GM12878 (cell line): ENCODE measurements around the gene ANKRD11. TPM values are rescaled to one million over a fixed set of nuclear protein-coding genes. Genes with fewer than 3 reads are reported as not detected.

ENCODE experiments used
- ATAC-seq: fragments of 200-7000 bp; cut with Tn5 transposase; 3 replicates; pipeline ENCODE4 v1.9.1; 2020; ENCODE audit warnings: mild to moderate bottlenecking, moderate library complexity
- BruUV-seq: library from RNA; stranded (reverse); fragments of 400-500 nt; replicated peaks from 2 replicates; lab custom pipeline; 2021; lab: Mats Ljungman, UMichigan
- CTCF ChIA-PET: fragments of 300-600 bp; sonication (Branson Sonifier 250); formaldehyde crosslinking; extraction: SDS; loops from one replicate; lab custom pipeline; 2021; ENCODE audit warnings: inconsistent platforms; lab: Yijun Ruan, JAX
- POLR2A ChIA-PET: fragments of 350-600 bp; formaldehyde crosslinking; extraction: SDS; loops from one replicate; lab custom pipeline; 2021; ENCODE audit warnings: inconsistent platforms; lab: Charles Lee
- RAD21 ChIA-PET: fragments of 300-600 bp; sonication (Branson Sonifier 250); formaldehyde crosslinking; loops from one replicate; lab custom pipeline; 2023; ENCODE audit warnings: antibody characterized with exemption; ENCODE audit not compliant: unreplicated experiment; lab: Charles Lee
- SMC1A ChIA-PET: fragments of 300-600 bp; sonication (Branson Sonifier 250); formaldehyde crosslinking; loops from one replicate; lab custom pipeline; 2023; ENCODE audit not compliant: unreplicated experiment, uncharacterized antibody; lab: Charles Lee
- DNase-seq: peaks from one replicate; pipeline ENCODE4 v3.0.0-alpha.2; 2011; ENCODE audit warnings: low read depth, low spot score
- FAIRE-seq: peaks from 3 replicates; lab custom pipeline; 2011; peaks lifted over from hg19 to GRCh38; lab: Jason Lieb, UNC
- H2AFZ ChIP-seq: 2 replicates; pipeline ENCODE4 v1.6.0; 2011; ENCODE audit warnings: low read depth, low read length, control low read depth; ENCODE audit not compliant: control insufficient read depth
- H3K27ac ChIP-seq: 2 replicates; pipeline ENCODE4 v1.5.1; 2011; ENCODE audit warnings: control low read depth; ENCODE audit not compliant: control insufficient read depth, insufficient read depth
- H3K27me3 ChIP-seq, 2 experiments: replicated peaks in 1 of 2; 2 replicates each; pipeline versions ENCODE4 v1.6.0 to v1.6.1; 2011; ENCODE audit warnings: low read length in 1 of 2; ENCODE audit not compliant: control insufficient read depth in 2 of 2, insufficient read depth in 2 of 2
- H3K36me3 ChIP-seq, 2 experiments: 2 replicates each; pipeline ENCODE4 v1.5.1; 2011; ENCODE audit warnings: low read length in 1 of 2; ENCODE audit not compliant: control insufficient read depth in 2 of 2, insufficient read depth in 2 of 2
- H3K4me1 ChIP-seq: 2 replicates; pipeline ENCODE4 v1.6.1; 2011; ENCODE audit warnings: mild to moderate bottlenecking, low read length, moderate library complexity, mixed read lengths; ENCODE audit not compliant: control insufficient read depth, insufficient read depth
- H3K4me2 ChIP-seq: 2 replicates; pipeline ENCODE4 v1.6.0; 2011; ENCODE audit warnings: control low read depth; ENCODE audit not compliant: control insufficient read depth, insufficient read depth
- H3K4me3 ChIP-seq: fragments of 200-600 bp; sonication (generic); 2 replicates; pipeline ENCODE4 v1.5.1; 2016
- H3K79me2 ChIP-seq: 2 replicates; pipeline ENCODE4 v1.6.0; 2011; ENCODE audit warnings: low read length; ENCODE audit not compliant: control insufficient read depth, insufficient read depth
- H3K9ac ChIP-seq: 2 replicates; pipeline ENCODE4 v1.8.0; 2011; ENCODE audit warnings: low read length, control low read depth, mixed read lengths; ENCODE audit not compliant: control insufficient read depth, insufficient read depth
- H3K9me3 ChIP-seq: replicated peaks from 3 replicates; pipeline ENCODE4 v1.5.1; 2011; ENCODE audit warnings: mild to moderate bottlenecking, low read length; ENCODE audit not compliant: control insufficient read depth, insufficient read depth
- H4K20me1 ChIP-seq: 2 replicates; pipeline ENCODE4 v1.6.0; 2011; ENCODE audit not compliant: control insufficient read depth, insufficient read depth
- NFXL1 ChIP-seq: fragments of 450-650 bp; IDR thresholded peaks from 2 replicates; pipeline ENCODE4 v1.6.1; 2017; ENCODE audit warnings: antibody characterized with exemption, mild to moderate bottlenecking, borderline replicate concordance
- POLR2AphosphoS5 ChIP-seq: IDR thresholded peaks from 2 replicates; pipeline ENCODE4 v1.6.1; 2011; ENCODE audit warnings: mild to moderate bottlenecking, low read length, inconsistent platforms
- ZBED1 ChIP-seq: IDR thresholded peaks from 2 replicates; pipeline ENCODE4 v1.6.1; 2016; ENCODE audit warnings: borderline replicate concordance
- WGBS: methylation state at CpG from one replicate; pipeline ENCODE4 v1.1.6; 2016; ENCODE audit warnings: low lambda C conversion rate; ENCODE audit not compliant: insufficient replicate concordance, insufficient coverage; ENCODE audit errors: missing lambda C conversion rate; 5-methylcytosine and 5-hydroxymethylcytosine counted together
- in situ Hi-C: fragments of 300-500 bp; cut with MboI; formaldehyde crosslinking; loops from 9 replicates; pipeline ENCODE4 v1.14.3; 2018; ENCODE audit warnings: mixed read lengths
- intact Hi-C: fragments of 100-400 bp; cut with micrococcal nuclease; formaldehyde crosslinking; loops from one replicate; pipeline ENCODE4 v1.14.2; 2022; ENCODE audit not compliant: unreplicated experiment
- polyA plus RNA-seq, 11 experiments: library from polyadenylated mRNA; depleted of rRNA in 4 of 11; unstranded in 6 of 11; stranded (reverse) in 5 of 11; fragments of >200 nt; fragmentation: Nextera tagmentation in 4 of 11; fragmentation: Illumina TruSeq in 1 of 11; extraction: Ambion mirVana in 4 of 11; extraction: Trizol in 1 of 11; gene quantifications; 1 replicate in 1 of 11; 2 replicates in 10 of 11; pipeline versions ENCODE4 v1.2.1 to v1.2.3, GENCODE V29; 2011 to 2016; ENCODE audit warnings: inconsistent platforms in 2 of 11, missing spikeins in 2 of 11, low read depth in 1 of 11
- total RNA-seq, 4 experiments: library from RNA; depleted of rRNA in 3 of 4; stranded (reverse); fragments of >200 nt in 3 of 4; fragmentation: Illumina TruSeq in 1 of 4; extraction: Trizol in 1 of 4; gene quantifications; 2 replicates each; pipeline versions ENCODE4 v1.2.1 to v1.2.3, GENCODE V29; 2013 to 2021
- TF ChIP-seq, protein P1 (sequence below): fragments of 450-650 bp; formaldehyde crosslinking; IDR thresholded peaks from 2 replicates; pipeline ENCODE4 v1.4.0; 2022; ENCODE audit warnings: mild to moderate bottlenecking, moderate library complexity

Gene ANKRD11
- total and polyA plus RNA-seq, 10 of the 15 experiments (the other 5 are each of a cell fraction or from before 2014, with no cell fraction given), result 5.1 to 103 (median 27.4) TPM

DNA sequence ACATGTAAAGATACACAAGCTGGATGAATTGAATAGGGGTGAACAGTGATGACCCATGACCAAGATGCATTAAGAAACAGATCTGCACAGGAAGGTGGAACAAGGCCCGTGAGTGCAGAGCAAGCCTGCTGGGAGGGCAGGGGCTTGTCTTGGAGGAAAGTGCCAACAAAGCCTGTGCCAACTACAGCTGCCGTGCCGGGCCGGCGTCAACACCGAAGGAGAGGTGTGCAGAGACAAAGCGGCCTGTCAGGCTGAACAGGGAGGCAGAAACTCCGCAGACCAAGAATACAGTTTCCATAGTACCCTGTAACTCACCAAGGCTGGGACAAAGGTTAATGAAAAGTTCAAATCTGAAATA lies 46.7 kb downstream of the ANKRD11 start (continued):
- TF ChIP-seq, protein P1, sequence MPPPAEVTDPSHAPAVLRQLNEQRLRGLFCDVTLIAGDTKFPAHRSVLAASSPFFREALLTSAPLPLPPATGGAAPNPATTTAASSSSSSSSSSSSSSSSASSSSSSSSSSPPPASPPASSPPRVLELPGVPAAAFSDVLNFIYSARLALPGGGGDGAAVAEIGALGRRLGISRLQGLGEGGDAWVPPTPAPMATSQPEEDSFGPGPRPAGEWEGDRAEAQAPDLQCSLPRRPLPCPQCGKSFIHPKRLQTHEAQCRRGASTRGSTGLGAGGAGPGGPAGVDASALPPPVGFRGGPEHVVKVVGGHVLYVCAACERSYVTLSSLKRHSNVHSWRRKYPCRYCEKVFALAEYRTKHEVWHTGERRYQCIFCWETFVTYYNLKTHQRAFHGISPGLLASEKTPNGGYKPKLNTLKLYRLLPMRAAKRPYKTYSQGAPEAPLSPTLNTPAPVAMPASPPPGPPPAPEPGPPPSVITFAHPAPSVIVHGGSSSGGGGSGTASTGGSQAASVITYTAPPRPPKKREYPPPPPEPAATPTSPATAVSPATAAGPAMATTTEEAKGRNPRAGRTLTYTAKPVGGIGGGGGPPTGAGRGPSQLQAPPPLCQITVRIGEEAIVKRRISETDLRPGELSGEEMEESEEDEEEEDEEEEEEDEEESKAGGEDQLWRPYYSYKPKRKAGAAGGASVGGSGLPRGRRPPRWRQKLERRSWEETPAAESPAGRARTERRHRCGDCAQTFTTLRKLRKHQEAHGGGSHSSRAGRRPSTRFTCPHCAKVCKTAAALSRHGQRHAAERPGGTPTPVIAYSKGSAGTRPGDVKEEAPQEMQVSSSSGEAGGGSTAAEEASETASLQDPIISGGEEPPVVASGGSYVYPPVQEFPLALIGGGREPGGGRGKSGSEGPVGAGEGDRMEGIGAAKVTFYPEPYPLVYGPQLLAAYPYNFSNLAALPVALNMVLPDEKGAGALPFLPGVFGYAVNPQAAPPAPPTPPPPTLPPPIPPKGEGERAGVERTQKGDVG, result no peak

DNA sequence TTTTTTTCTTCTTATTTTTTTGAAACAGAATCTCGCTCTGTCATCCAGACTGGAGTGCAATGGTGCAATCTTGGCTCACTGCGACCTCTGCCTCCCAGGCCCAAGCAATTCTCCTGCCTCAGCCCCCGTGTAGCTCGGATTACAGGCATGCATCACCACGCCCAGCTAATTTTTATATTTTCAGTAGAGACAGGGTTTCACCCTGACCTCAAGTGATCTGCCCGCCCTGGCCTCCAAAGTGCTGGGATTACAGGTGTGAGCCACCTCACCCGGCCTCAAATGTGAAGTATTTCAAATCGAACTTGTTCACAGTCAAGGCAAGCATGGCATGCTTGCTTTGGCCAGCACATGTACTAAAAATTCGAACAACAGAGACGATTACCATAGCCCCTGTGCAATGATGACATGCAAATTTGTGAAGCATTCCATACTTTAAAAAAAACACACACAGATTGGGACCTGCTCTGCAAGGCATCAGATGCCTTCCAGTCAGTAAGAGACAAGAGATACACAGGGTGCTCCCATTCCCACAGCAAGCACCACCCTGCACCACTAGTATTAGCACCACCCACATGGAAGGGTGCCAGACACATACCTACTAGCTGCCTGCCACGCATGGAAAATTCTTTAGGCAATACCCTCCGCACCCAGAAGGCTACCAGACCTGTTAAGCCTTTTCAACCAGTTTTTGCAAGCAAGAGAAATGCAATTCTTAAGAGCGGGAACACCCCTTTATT lies 47.2 kb downstream of the ANKRD11 start:
- Histone ChIP-seq H3K9ac (no peak overlapping the region), H3K4me3 (no peak overlapping the region), H3K79me2 (peaks cover 90% of the 10 kb centered on the region), H3K4me2 (no peak overlapping the region), H3K27me3 (no peaks in the 10 kb centered on the region), H3K4me1 (peaks cover 38% of the 10 kb centered on the region), H3K36me3 (peaks cover 3 to 4% of the 10 kb centered on the region in 2 experiments; a peak in 3 of 4 replicates), H3K27ac (no peak overlapping the region), H3K9me3 (no peaks in the 10 kb centered on the region), H2AFZ (no peak overlapping the region), H4K20me1 (peaks cover 39% of the 10 kb centered on the region)
- no peak for DNase-seq
- FAIRE-seq, result no peak
- WGBS, result 86% methylated on average over 13 of the region's 13 CpGs
- intact Hi-C loops, result no loop called here
- ChIA-PET POLR2A (no interaction called here), RAD21 (no interaction called here), SMC1A (no interaction called here), CTCF (interaction anchor here (0.6 kb wide), 1 partner anchor 105 kb away, joined by 3 read pairs; no protein-coding TSS in a partner anchor)
- no TSS peak for BruUV-seq
- 0 out of 2 replicates have a peak, but pooled peaks have one; percentile 1 for TF ChIP-seq POLR2AphosphoS5
- TF ChIP-seq NFXL1, result no peak
- no peak for TF ChIP-seq ZBED1
- no peak for ATAC-seq
- in situ Hi-C loops, result no loop called here
